ENCODE results near the gene PDE4D.

PDE4D gene

GRCh38 chr5:59366784-59367183, 526.7 kb downstream of the PDE4D start:
- no peak for TF ChIP-seq ZFX (IDR thresholded peaks at IDR 0.05; ENCODE audit: borderline replicate concordance)
- TF ChIP-seq, protein P1, sequence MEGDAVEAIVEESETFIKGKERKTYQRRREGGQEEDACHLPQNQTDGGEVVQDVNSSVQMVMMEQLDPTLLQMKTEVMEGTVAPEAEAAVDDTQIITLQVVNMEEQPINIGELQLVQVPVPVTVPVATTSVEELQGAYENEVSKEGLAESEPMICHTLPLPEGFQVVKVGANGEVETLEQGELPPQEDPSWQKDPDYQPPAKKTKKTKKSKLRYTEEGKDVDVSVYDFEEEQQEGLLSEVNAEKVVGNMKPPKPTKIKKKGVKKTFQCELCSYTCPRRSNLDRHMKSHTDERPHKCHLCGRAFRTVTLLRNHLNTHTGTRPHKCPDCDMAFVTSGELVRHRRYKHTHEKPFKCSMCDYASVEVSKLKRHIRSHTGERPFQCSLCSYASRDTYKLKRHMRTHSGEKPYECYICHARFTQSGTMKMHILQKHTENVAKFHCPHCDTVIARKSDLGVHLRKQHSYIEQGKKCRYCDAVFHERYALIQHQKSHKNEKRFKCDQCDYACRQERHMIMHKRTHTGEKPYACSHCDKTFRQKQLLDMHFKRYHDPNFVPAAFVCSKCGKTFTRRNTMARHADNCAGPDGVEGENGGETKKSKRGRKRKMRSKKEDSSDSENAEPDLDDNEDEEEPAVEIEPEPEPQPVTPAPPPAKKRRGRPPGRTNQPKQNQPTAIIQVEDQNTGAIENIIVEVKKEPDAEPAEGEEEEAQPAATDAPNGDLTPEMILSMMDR (IDR thresholded peaks at IDR 0.05) = no peak
- no peak overlapping the region for H3K27ac ChIP-seq

- peak overlapping the region; percentile 12; the same call in 1 of the 2 replicates for H3K27ac ChIP-seq
- TF ChIP-seq, protein P1 (IDR thresholded peaks at IDR 0.05) = no peak
- no peak for TF ChIP-seq ZFX (IDR thresholded peaks at IDR 0.05; ENCODE audit: borderline replicate concordance)
Observed at GRCh38 chr5:59362438-59362837, 531.1 kb downstream of the PDE4D start.

- TF ChIP-seq, protein P1 (IDR thresholded peaks at IDR 0.05) = no peak
- TF ChIP-seq ZFX (IDR thresholded peaks at IDR 0.05; ENCODE audit: borderline replicate concordance) = no peak
- H3K27ac ChIP-seq = peak overlapping the region; percentile 7; the same call in 1 of the 2 replicates
Observed at GRCh38 chr5:59361454-59361853, 532.1 kb downstream of the PDE4D start.

GRCh38 chr5:59360130-59360555, 533.4 kb downstream of the PDE4D start:
- TF ChIP-seq, protein P1 (IDR thresholded peaks at IDR 0.05) = no peak
- no peak for TF ChIP-seq ZFX (IDR thresholded peaks at IDR 0.05; ENCODE audit: borderline replicate concordance)
- H3K27ac ChIP-seq = no peak overlapping the region

- TF ChIP-seq, protein P1 (IDR thresholded peaks at IDR 0.05) = no peak
- no peak for TF ChIP-seq ZFX (IDR thresholded peaks at IDR 0.05; ENCODE audit: borderline replicate concordance)
Observed at GRCh38 chr5:59358005-59358861, 535.3 kb downstream of the PDE4D start.

GRCh38 chr5:59357381-59357977, 536.0 kb downstream of the PDE4D start:
- no peak overlapping the region for H3K27ac ChIP-seq
- no peak for TF ChIP-seq ZFX (IDR thresholded peaks at IDR 0.05; ENCODE audit: borderline replicate concordance)
- TF ChIP-seq, protein P1 (IDR thresholded peaks at IDR 0.05) = no peak

More at GRCh38 chr5:59358005-59358861, 535.3 kb downstream of the PDE4D start:
- H3K27ac ChIP-seq = no peak overlapping the region

Measured in 22Rv1 (cell line).